ENCODE measurements around the gene WWOX. TPM values are rescaled to one million over a fixed set of nuclear protein-coding genes. Genes with fewer than 3 reads are reported as not detected.

The WWOX gene
- total and polyA plus RNA-seq, 2 of the 8 experiments (the other 6 are each of a cell fraction or from before 2014, with no cell fraction given) = 5.4 to 16.7 TPM

- TF ChIP-seq CEBPB (IDR thresholded peaks at IDR 0.05; ENCODE audit: low read depth, low read length) (no peak), RNF2 (IDR thresholded peaks at IDR 0.05; ENCODE audit: borderline replicate concordance, low read depth, low read length, missing control alignments, poor library complexity, severe bottlenecking) (no peak), TCF12 (IDR thresholded peaks at IDR 0.05; ENCODE audit: low read depth, low read length) (no peak), TAF7 (optimal IDR thresholded peaks at IDR 0.05; ENCODE audit: borderline replicate concordance, low read depth, low read length) (no peak), FOSL1 (IDR thresholded peaks at IDR 0.05; ENCODE audit: insufficient read depth, low read depth, low read length) (no peak), KDM5A (IDR thresholded peaks at IDR 0.05; ENCODE audit: low read length) (no peak), JUN (IDR thresholded peaks at IDR 0.05; ENCODE audit: low read depth, low read length) (no peak), POU5F1 (IDR thresholded peaks at IDR 0.05; ENCODE audit: low read depth, low read length) (no peak)
These were observed 1105.0 kb downstream of the WWOX start for GRCh38 chr16:79204486-79204885.

More at GRCh38 chr16:79204486-79204885, 1105.0 kb downstream of the WWOX start:
- ChIA-PET POLR2A (ENCODE audit: partially characterized antibody) (no interaction called here), CTCF (ENCODE audit: partially characterized antibody) (interaction anchor here (1.5 kb wide), 1 partner anchor 50 kb away, joined by 3 read pairs; no protein-coding TSS in a partner anchor)
- H4K8ac ChIP-seq (ENCODE audit: extremely low read depth, insufficient read depth, low read length) = no peak overlapping the region
- no peaks in the 10 kb centered on the region for H3K23me2 ChIP-seq (ENCODE audit: low read depth, low read length)
- H3K4ac ChIP-seq (replicated peaks; ENCODE audit: insufficient read length, low read depth, low read length) = no peak overlapping the region
- H2BK5ac ChIP-seq (ENCODE audit: low read depth, low read length) = no peak overlapping the region
- H2AK5ac ChIP-seq (ENCODE audit: low read depth, low read length) = no peak overlapping the region
- WGBS, 2 experiments (ENCODE audit: extremely low coverage in 1 of 2, insufficient coverage in 1 of 2, insufficient read length in 1 of 2, insufficient replicate concordance in 2 of 2, low coverage in 1 of 2, low lambda C conversion rate in 2 of 2, missing lambda C conversion rate in 1 of 2) = 80% methylated on average over 8 of the region's 8 CpGs; no CpG with 5 or more reads in 1 of the 2 experiments
- H3K27me3 ChIP-seq (replicated peaks in 1 of 4; ENCODE audit: control insufficient read depth in 3 of 4, extremely low read depth in 1 of 4, insufficient read depth in 3 of 4, low read length in 3 of 4) = no peaks in the 10 kb centered on the region; a peak in 1 of 7 replicates
- H3K14ac ChIP-seq (ENCODE audit: insufficient read length) = no peak overlapping the region
- DNase-seq (ENCODE audit: low read depth in 1 of 2, low spot score in 2 of 2) (no peak), FAIRE-seq (no peak)
- H3K9ac ChIP-seq (replicated peaks in 1 of 4; ENCODE audit: extremely low read depth in 1 of 4, low read depth in 3 of 4, low read length in 3 of 4) = no peak overlapping the region
- no peak overlapping the region for H2BK15ac ChIP-seq (ENCODE audit: low read length)
- no peak overlapping the region for H3K27ac ChIP-seq (ENCODE audit: low read depth, low read length)
- H2BK120ac ChIP-seq (replicated peaks; ENCODE audit: low read depth, low read length) = no peak overlapping the region
- H4K5ac ChIP-seq (ENCODE audit: insufficient read length, low read depth, low read length) = no peak overlapping the region
- no peak overlapping the region for H2BK12ac ChIP-seq (ENCODE audit: low read depth, low read length)
- H3K4me2 ChIP-seq (ENCODE audit: insufficient read depth in 1 of 2, low read depth in 2 of 2, low read length in 2 of 2) = no peak overlapping the region
- no peak overlapping the region for H3K56ac ChIP-seq (replicated peaks; ENCODE audit: insufficient read length, low read depth, low read length)
- H3K23ac ChIP-seq (ENCODE audit: insufficient read length) = no peak overlapping the region
- no peaks in the 10 kb centered on the region for H3K79me2 ChIP-seq (ENCODE audit: control insufficient read depth in 1 of 2, insufficient read depth in 2 of 2, low read length in 2 of 2)
- H3K4me3 ChIP-seq (ENCODE audit: extremely low read depth in 1 of 4, insufficient read depth in 2 of 4, low read depth in 3 of 4, low read length in 4 of 4) = no peak overlapping the region
- H4K91ac ChIP-seq (replicated peaks; ENCODE audit: insufficient read length, low read length) = no peak overlapping the region
- no peaks in the 10 kb centered on the region for H4K20me1 ChIP-seq (replicated peaks in 1 of 2; ENCODE audit: control insufficient read depth in 1 of 2, insufficient read depth in 2 of 2, low read length in 2 of 2)
- no peaks in the 10 kb centered on the region for H3K9me3 ChIP-seq (ENCODE audit: insufficient read depth in 2 of 2, low read depth in 1 of 2, low read length in 1 of 2)
- no peak overlapping the region for H2BK20ac ChIP-seq (ENCODE audit: low read length)
- peaks cover 0 to 14% (median 3%) of the 10 kb centered on the region in 4 experiments; a peak in 3 of 7 replicates for H3K4me1 ChIP-seq (replicated peaks in 1 of 4; ENCODE audit: control insufficient read depth in 3 of 4, insufficient read depth in 4 of 4, low read length in 3 of 4)
- no peak overlapping the region for H2AFZ ChIP-seq (ENCODE audit: low read length)
- H3K18ac ChIP-seq (ENCODE audit: extremely low read depth, low read length) = no peak overlapping the region
- H3K79me1 ChIP-seq (ENCODE audit: low read depth, low read length) = no peaks in the 10 kb centered on the region
- H3K36me3 ChIP-seq (ENCODE audit: control insufficient read depth in 2 of 4, insufficient read depth in 4 of 4, low read length in 3 of 4) = no peaks in the 10 kb centered on the region

Data from H1 (cell line).